ENCODE results near the gene LPCAT2. TPM values are rescaled to one million over a fixed set of nuclear protein-coding genes. Genes with fewer than 3 reads are reported as not detected.

The LPCAT2 gene
- total RNA-seq, 1 donor from 2014 or later: 74.4 TPM

DNA sequence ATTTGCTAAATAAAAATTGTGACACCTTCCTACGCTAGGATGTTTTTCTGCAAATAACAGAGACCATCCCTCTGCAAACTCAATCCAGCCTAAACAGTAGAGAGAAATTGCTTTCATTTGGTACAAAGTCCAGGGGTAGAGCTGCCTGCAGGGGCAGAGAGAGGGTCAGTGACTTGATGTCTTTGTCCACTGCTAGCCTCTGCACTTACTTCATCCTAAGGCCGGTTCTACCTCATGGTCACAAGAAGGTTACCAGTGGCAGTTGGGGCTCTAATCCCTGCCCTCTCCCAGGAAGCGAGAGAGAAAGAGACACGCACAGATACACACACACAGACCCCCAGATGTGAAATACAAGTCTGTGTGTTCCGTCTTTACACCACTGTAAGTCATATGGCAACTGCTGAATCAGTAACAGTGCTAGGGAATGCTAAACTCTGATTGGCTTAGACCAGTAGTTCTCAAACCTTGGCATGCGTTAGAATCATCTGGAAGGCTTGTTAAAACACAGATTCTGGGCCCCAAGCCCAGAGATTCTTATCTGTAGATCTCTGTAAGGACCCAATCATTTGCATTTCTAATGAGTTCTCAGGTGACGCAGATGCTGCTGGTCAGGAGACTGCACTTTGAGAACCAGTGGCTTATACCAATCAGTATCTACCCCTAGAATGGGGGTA lies 13.1 kb upstream of the LPCAT2 start:
- DNase-seq (ENCODE audit: low read depth) (peak; percentile 98), FAIRE-seq (peak; percentile 70)
- no peak overlapping the region for H2AFZ ChIP-seq (ENCODE audit: low read depth, low read length)
- H4K20me1 ChIP-seq (ENCODE audit: insufficient read depth, low read length): peaks cover 4% of the 10 kb centered on the region
- H3K27ac Mint-ChIP-seq (ENCODE audit: unreplicated experiment): peak overlapping the region; percentile 60
- H3K9me3 Mint-ChIP-seq (ENCODE audit: unreplicated experiment): no peaks in the 10 kb centered on the region
- no peak overlapping the region for H3K4me3 ChIP-seq (ENCODE audit: insufficient read depth, low read depth, low read length)
- H3K27ac ChIP-seq (ENCODE audit: low read depth, low read length): peak overlapping the region; percentile 68
- peaks cover 44% of the 10 kb centered on the region for H3K36me3 ChIP-seq (ENCODE audit: insufficient read depth, low read length)
- peaks cover 58% of the 10 kb centered on the region for H3K4me1 Mint-ChIP-seq (ENCODE audit: low read depth, unreplicated experiment)
- peaks cover 37% of the 10 kb centered on the region for H3K36me3 Mint-ChIP-seq (ENCODE audit: low read depth, unreplicated experiment)
- no peaks in the 10 kb centered on the region for H3K27me3 ChIP-seq (ENCODE audit: insufficient read depth, low read length)
- H3K9me3 ChIP-seq (ENCODE audit: insufficient read depth, low read depth, low read length): no peaks in the 10 kb centered on the region
- H3K9ac ChIP-seq (ENCODE audit: low read length): peak overlapping the region; percentile 45
- H3K4me2 ChIP-seq (ENCODE audit: low read length): peak overlapping the region; percentile 20
- TF ChIP-seq CTCF (IDR thresholded peaks at IDR 0.05; ENCODE audit: insufficient read depth, low read depth, low read length) (no peak), EZH2 (IDR thresholded peaks at IDR 0.05; ENCODE audit: insufficient read depth, low read length) (no peak)
- H3K27me3 Mint-ChIP-seq (ENCODE audit: low read depth, unreplicated experiment): no peaks in the 10 kb centered on the region
- peaks cover 55% of the 10 kb centered on the region for H3K4me1 ChIP-seq (ENCODE audit: insufficient read depth, low read length)
- no peaks in the 10 kb centered on the region for H3K79me2 ChIP-seq (ENCODE audit: insufficient read depth, low read length)
- H3K4me3 Mint-ChIP-seq (ENCODE audit: unreplicated experiment): no peak overlapping the region

DNA sequence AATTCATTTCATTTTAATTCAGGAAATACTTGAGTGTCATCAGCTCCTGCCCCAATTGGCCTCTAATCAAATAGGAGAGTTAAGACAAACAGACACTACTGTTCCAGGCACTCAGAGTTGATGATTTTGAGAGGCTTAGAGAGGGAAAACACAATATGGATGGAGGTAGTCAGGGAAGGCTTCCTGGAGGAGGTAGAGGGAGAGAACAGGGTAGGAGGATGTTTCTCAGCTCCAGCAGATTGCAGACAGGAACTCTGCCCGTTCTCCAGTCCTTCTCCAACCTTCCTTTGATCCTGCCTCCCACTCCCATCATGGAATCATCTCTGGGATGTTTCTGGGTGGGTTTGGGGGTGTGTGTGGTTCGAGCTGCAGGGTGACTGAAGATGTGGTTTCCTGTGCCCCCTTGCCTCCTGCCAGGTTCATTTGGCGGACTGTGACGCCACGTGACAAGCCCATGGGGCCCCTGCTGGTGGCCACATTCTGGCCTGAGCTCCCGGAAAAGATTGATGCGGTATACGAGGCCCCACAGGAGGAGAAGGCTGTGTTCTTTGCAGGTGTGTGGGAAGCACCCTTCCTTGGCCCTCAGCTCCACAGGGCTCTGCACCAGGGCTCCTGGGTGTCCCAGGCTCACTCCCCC lies 12.2 kb upstream of the LPCAT2 start:
- no peaks in the 10 kb centered on the region for H3K27me3 ChIP-seq (ENCODE audit: insufficient read depth, low read length)
- H2AFZ ChIP-seq (ENCODE audit: low read depth, low read length): no peak overlapping the region
- Mint-ChIP-seq H3K4me3 (ENCODE audit: unreplicated experiment) (no peak overlapping the region), H3K4me1 (ENCODE audit: low read depth, unreplicated experiment) (peaks cover 63% of the 10 kb centered on the region), H3K27ac (ENCODE audit: unreplicated experiment) (peak overlapping the region; percentile 13), H3K36me3 (ENCODE audit: low read depth, unreplicated experiment) (peaks cover 33% of the 10 kb centered on the region), H3K9me3 (ENCODE audit: unreplicated experiment) (no peaks in the 10 kb centered on the region), H3K27me3 (ENCODE audit: low read depth, unreplicated experiment) (no peaks in the 10 kb centered on the region)
- H3K36me3 ChIP-seq (ENCODE audit: insufficient read depth, low read length): peaks cover 45% of the 10 kb centered on the region
- TF ChIP-seq CTCF (IDR thresholded peaks at IDR 0.05; ENCODE audit: insufficient read depth, low read depth, low read length) (no peak), EZH2 (IDR thresholded peaks at IDR 0.05; ENCODE audit: insufficient read depth, low read length) (no peak)
- peaks cover 4% of the 10 kb centered on the region for H4K20me1 ChIP-seq (ENCODE audit: insufficient read depth, low read length)
- H3K4me2 ChIP-seq (ENCODE audit: low read length): no peak overlapping the region
- peak overlapping the region; percentile 30 for H3K9ac ChIP-seq (ENCODE audit: low read length)
- peaks cover 64% of the 10 kb centered on the region for H3K4me1 ChIP-seq (ENCODE audit: insufficient read depth, low read length)
- DNase-seq (ENCODE audit: low read depth): no peak
- H3K27ac ChIP-seq (ENCODE audit: low read depth, low read length): peak overlapping the region; percentile 68
- no peak for FAIRE-seq
- no peak overlapping the region for H3K4me3 ChIP-seq (ENCODE audit: insufficient read depth, low read depth, low read length)
- H3K79me2 ChIP-seq (ENCODE audit: insufficient read depth, low read length): no peaks in the 10 kb centered on the region
- H3K9me3 ChIP-seq (ENCODE audit: insufficient read depth, low read depth, low read length): no peaks in the 10 kb centered on the region

DNA sequence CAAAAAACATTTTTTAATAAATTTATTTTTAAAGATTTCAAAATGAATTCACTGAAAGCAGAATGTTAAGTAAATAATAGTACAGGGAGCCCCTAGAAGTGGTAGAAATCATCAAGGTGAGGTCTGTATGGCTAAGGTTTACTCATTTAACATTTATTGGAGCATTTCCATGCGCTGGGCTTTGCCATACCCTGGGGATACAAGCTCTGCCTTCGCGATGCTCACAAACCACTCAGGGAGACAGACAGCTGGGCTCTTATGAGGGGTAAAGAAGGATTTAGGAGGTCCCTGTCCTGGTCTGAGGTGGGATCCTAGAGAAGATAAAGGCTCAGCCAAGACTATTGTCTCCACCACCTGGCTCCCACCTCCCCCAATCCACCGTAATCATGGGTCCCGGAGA lies 11.3 kb upstream of the LPCAT2 start:
- peaks cover 44% of the 10 kb centered on the region for H3K36me3 ChIP-seq (ENCODE audit: insufficient read depth, low read length)
- H3K4me3 ChIP-seq (ENCODE audit: insufficient read depth, low read depth, low read length): no peak overlapping the region
- peak overlapping the region; percentile 98 for H3K27ac ChIP-seq (ENCODE audit: low read depth, low read length)
- Mint-ChIP-seq H3K4me1 (ENCODE audit: low read depth, unreplicated experiment) (peaks cover 72% of the 10 kb centered on the region), H3K36me3 (ENCODE audit: low read depth, unreplicated experiment) (peaks cover 36% of the 10 kb centered on the region), H3K27me3 (ENCODE audit: low read depth, unreplicated experiment) (no peaks in the 10 kb centered on the region), H3K9me3 (ENCODE audit: unreplicated experiment) (no peaks in the 10 kb centered on the region), H3K4me3 (ENCODE audit: unreplicated experiment) (no peak overlapping the region), H3K27ac (ENCODE audit: unreplicated experiment) (peak overlapping the region; percentile 77)
- no peak overlapping the region for H2AFZ ChIP-seq (ENCODE audit: low read depth, low read length)
- peak overlapping the region; percentile 14 for H3K9ac ChIP-seq (ENCODE audit: low read length)
- no peaks in the 10 kb centered on the region for H3K27me3 ChIP-seq (ENCODE audit: insufficient read depth, low read length)
- H3K9me3 ChIP-seq (ENCODE audit: insufficient read depth, low read depth, low read length): no peaks in the 10 kb centered on the region
- FAIRE-seq (no peak), DNase-seq (ENCODE audit: low read depth) (no peak)
- no peaks in the 10 kb centered on the region for H3K79me2 ChIP-seq (ENCODE audit: insufficient read depth, low read length)
- peaks cover 73% of the 10 kb centered on the region for H3K4me1 ChIP-seq (ENCODE audit: insufficient read depth, low read length)
- H4K20me1 ChIP-seq (ENCODE audit: insufficient read depth, low read length): peaks cover 4% of the 10 kb centered on the region
- H3K4me2 ChIP-seq (ENCODE audit: low read length): no peak overlapping the region
- TF ChIP-seq EZH2 (IDR thresholded peaks at IDR 0.05; ENCODE audit: insufficient read depth, low read length): no peak
